ENCODE results near the gene ZNF710.
"Not testable (repeated sequence)": the region's sequence is repeated elsewhere in the genome, so short reads cannot be mapped to it uniquely, and the experiment has no call there.

Gene ZNF710

GRCh38 chr15:90108038-90108437 lies 106.9 kb downstream of the ZNF710 start:
- not testable (repeated sequence) for DNase-seq

DNA sequence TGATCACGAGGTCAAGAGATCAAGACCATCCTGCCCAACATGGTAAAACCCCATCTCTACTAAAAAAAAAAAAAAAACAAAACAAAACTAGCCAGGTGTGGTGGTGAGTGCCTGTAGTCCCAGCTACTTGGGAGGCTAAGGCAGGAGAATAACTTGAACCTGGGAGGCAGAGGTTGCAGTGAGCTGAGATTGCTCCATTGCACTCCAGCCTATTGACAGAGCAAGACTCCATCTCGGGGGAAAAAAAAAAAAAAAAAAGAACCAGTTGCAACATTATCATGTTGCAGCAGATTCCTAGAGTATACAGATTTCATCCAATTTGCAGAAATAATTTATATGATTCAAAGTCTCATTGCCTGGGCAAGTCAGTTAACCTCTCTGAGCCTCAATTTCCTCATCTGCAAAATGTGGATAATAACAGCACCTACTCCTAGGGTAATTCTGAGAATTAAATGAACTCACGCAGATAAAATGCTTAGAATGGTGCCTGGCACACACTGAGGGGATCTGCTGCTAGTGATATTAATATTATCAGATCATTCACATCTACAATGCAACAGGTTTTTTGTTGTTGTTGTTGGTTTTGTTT lies 108.1 kb downstream of the ZNF710 start:
- DNase-seq: not testable (repeated sequence)

DNA sequence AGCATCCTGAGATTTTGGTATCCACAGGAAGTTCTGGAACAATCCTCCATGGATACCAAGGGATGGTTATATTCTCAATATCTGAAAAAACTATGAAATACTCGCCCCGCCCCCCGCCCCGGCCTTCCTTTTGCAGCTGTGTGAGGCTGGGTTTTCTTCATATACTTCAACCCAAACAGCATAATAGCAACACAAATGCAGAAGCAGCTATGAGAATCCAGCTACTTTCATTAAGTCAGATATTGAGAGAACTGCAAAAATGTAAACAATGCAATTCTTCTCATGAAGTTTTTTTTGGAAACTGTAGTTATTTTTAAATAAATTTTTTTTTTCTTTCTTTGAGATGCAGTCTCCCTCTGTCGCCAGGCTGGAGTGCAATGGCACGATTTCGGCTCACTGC lies 112.0 kb downstream of the ZNF710 start:
- no peak for DNase-seq

DNA sequence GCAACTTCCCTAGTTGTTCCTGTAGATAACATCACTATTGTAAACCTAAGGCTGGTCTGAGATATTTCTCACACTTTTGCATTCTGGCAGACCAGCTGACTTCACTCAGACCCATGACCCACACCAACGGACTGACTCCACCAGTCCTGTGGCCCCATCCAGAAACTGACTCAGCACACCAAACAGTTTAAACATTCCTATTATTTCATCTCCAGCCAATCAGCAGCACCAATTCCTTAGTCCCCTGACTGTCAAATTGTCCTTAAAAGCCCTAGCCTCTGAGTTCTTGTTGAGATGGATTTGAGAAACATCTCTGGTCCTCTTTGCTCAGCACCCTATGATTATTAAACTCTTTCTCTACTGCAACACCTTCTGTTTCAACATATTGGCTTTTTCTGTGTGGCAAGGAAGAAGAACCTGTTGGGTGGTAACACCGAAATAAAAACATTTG lies 113.4 kb downstream of the ZNF710 start:
- DNase-seq: no peak

- no peak for DNase-seq
Observed at GRCh38 chr15:90115783-90116182, 114.7 kb downstream of the ZNF710 start.

DNA sequence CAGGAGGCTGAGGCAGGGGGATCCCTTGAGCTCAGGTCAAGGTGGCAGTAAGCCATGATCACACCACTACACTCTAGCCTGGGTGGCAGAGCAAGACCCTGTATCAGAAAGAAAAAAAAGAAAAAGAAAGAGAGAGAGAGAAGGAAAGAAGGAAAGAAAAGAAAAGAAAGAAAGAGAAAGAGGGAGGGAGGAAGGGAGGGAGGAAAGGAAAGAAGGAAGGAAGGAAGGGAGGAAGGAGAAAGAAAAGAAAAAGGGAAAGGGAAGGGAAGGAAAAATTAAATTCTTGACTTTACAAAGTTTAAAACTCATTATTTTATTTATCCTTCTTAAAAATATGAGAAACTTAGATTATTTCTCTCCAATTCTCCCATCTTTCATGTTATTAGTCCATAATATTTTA lies 118.2 kb downstream of the ZNF710 start:
- no peak for DNase-seq

DNA sequence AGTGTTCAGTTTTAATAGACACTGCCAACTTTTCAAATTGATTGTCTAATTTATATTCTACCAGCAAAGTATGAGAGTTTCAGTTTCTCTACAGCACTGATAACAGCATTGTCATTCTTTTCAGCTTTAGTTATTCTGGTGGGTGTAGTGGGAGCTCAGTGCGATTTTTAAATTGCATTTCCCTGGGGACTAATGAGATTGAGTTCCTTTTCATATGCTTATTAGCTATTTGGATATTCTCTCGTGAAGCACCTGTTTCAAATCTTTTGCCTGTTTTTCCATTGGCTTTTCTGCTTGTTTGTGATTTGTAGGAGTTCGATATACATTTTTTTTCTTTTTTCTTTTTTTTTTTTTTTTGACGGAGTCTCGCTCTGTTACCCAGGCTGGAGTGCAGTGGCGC lies 120.0 kb downstream of the ZNF710 start:
- DNase-seq: no peak

GRCh38 chr15:90124507-90124906 lies 123.4 kb downstream of the ZNF710 start:
- DNase-seq: no peak

DNA sequence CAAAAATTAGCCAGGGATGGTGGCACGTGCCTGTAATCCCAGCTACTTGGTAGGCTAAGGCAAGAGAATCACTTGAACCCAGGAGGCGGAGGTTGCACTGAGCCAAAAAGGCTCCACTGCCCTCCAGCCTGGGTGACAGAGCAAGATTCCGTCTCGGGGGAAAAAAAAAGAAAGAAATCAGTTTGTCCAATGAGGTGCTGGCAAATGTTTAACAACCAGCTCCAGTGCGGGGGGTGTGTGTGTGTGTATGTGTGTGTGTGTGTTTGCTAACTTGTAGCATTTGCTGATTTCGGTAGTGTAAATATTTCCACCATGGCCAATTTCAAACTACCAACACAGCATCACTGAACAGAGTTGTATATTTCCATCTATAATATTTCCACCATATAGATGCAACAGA lies 124.9 kb downstream of the ZNF710 start:
- no peak for DNase-seq

GRCh38 chr15:90126596-90127435 lies 125.7 kb downstream of the ZNF710 start:
- DNase-seq: no peak

GRCh38 chr15:90130291-90130690 lies 129.2 kb downstream of the ZNF710 start:
- no peak for DNase-seq
